ENCODE measurements around the gene RNF130.

Gene RNF130

GRCh38 chr5:180070756-180071530, 616 bp downstream of the RNF130 start:
- TF ChIP-seq POLR2A (IDR thresholded peaks at IDR 0.05; ENCODE audit: low read length) (no peak), GATA1 (IDR thresholded peaks at IDR 0.05; ENCODE audit: low read depth, low read length) (no peak)
- peak; percentile 52 to 57 for DNase-seq

- no peak for TF ChIP-seq GATA1 (IDR thresholded peaks at IDR 0.05; ENCODE audit: low read depth, low read length)
- peak; percentile 62 for TF ChIP-seq POLR2A (IDR thresholded peaks at IDR 0.05; ENCODE audit: low read length)
- peak; percentile 23 to 24 for DNase-seq
Measured at GRCh38 chr5:180069589-180070247, 1.8 kb downstream of the RNF130 start.

GRCh38 chr5:180068519-180069090, 3.0 kb downstream of the RNF130 start:
- TF ChIP-seq GATA1 (IDR thresholded peaks at IDR 0.05; ENCODE audit: low read depth, low read length) (no peak), POLR2A (IDR thresholded peaks at IDR 0.05; ENCODE audit: low read length) (no peak)
- no peak for DNase-seq

- DNase-seq = no peak
- TF ChIP-seq GATA1 (IDR thresholded peaks at IDR 0.05; ENCODE audit: low read depth, low read length) (no peak), POLR2A (IDR thresholded peaks at IDR 0.05; ENCODE audit: low read length) (peak; percentile 42)
Measured at GRCh38 chr5:180067986-180068385, 3.6 kb downstream of the RNF130 start.

GRCh38 chr5:180060192-180060591, 11.4 kb downstream of the RNF130 start:
- no peak for DNase-seq
- TF ChIP-seq GATA1 (IDR thresholded peaks at IDR 0.05; ENCODE audit: low read depth, low read length) = no peak
- no peak for TF ChIP-seq POLR2A (IDR thresholded peaks at IDR 0.05; ENCODE audit: low read length)

- TF ChIP-seq POLR2A (IDR thresholded peaks at IDR 0.05; ENCODE audit: low read length) (no peak), GATA1 (IDR thresholded peaks at IDR 0.05; ENCODE audit: low read depth, low read length) (no peak)
- DNase-seq = no peak
Measured at GRCh38 chr5:180059326-180059725, 12.2 kb downstream of the RNF130 start.

GRCh38 chr5:180056153-180056552, 15.4 kb downstream of the RNF130 start:
- TF ChIP-seq POLR2A (IDR thresholded peaks at IDR 0.05; ENCODE audit: low read length) (no peak), GATA1 (IDR thresholded peaks at IDR 0.05; ENCODE audit: low read depth, low read length) (no peak)
- no peak for DNase-seq

GRCh38 chr5:180054226-180054625, 17.3 kb downstream of the RNF130 start:
- DNase-seq = no peak
- TF ChIP-seq GATA1 (IDR thresholded peaks at IDR 0.05; ENCODE audit: low read depth, low read length) = no peak

GRCh38 chr5:180053061-180053602, 18.4 kb downstream of the RNF130 start:
- DNase-seq = no peak
- TF ChIP-seq GATA1 (IDR thresholded peaks at IDR 0.05; ENCODE audit: low read depth, low read length) (no peak), POLR2A (IDR thresholded peaks at IDR 0.05; ENCODE audit: low read length) (no peak)

GRCh38 chr5:180052211-180052818, 19.2 kb downstream of the RNF130 start:
- no peak for TF ChIP-seq GATA1 (IDR thresholded peaks at IDR 0.05; ENCODE audit: low read depth, low read length)
- no peak for TF ChIP-seq POLR2A (IDR thresholded peaks at IDR 0.05; ENCODE audit: low read length)
- no peak for DNase-seq

GRCh38 chr5:180050121-180050940, 21.2 kb downstream of the RNF130 start:
- TF ChIP-seq GATA1 (IDR thresholded peaks at IDR 0.05; ENCODE audit: low read depth, low read length) (no peak), POLR2A (IDR thresholded peaks at IDR 0.05; ENCODE audit: low read length) (no peak)
- DNase-seq = peak; percentile 14 to 27

GRCh38 chr5:180049185-180049548, 22.4 kb downstream of the RNF130 start:
- TF ChIP-seq POLR2A (IDR thresholded peaks at IDR 0.05; ENCODE audit: low read length) (peak; percentile 51), GATA1 (IDR thresholded peaks at IDR 0.05; ENCODE audit: low read depth, low read length) (no peak)
- DNase-seq = peak; percentile 65 to 88

GRCh38 chr5:180047667-180048066, 23.9 kb downstream of the RNF130 start:
- TF ChIP-seq GATA1 (IDR thresholded peaks at IDR 0.05; ENCODE audit: low read depth, low read length) = no peak
- TF ChIP-seq POLR2A (IDR thresholded peaks at IDR 0.05; ENCODE audit: low read length) = no peak
- no peak for DNase-seq

Data from erythroblast (primary cell).